SK-N-SH (cell line): ENCODE results near the gene ADD3. TPM values are rescaled to one million over a fixed set of nuclear protein-coding genes. Genes with fewer than 3 reads are reported as not detected.

Experiments used
- CTCF ChIA-PET: fragments of 300-600, 350-600 bp; formaldehyde crosslinking; extraction: SDS; loops from one replicate; lab custom pipeline; 2021; lab: Yijun Ruan, JAX
- POLR2A ChIA-PET: fragments of 350-600 bp; sonication (Branson Sonifier 250); formaldehyde crosslinking; extraction: SDS; loops from one replicate; lab custom pipeline; 2020; ENCODE audit warnings: antibody characterized with exemption, inconsistent platforms; lab: Yijun Ruan, JAX
- DNase-seq: peaks from one replicate; pipeline ENCODE4 v3.0.0; 2012
- H2AFZ ChIP-seq: fragments of 200-600 bp; sonication (generic); 2 replicates; pipeline ENCODE4 v1.8.1; 2016; ENCODE audit warnings: antibody characterized with exemption, mild to moderate bottlenecking, low read depth
- H3F3A ChIP-seq: fragments of 200-600 bp; sonication (generic); replicated peaks from 2 replicates; pipeline ENCODE3; 2016; ENCODE audit warnings: antibody characterized with exemption, mild to moderate bottlenecking; ENCODE audit not compliant: insufficient read depth
- H3K27ac ChIP-seq, 2 experiments: fragments of 200-500 bp in 1 of 2; fragments of 200-600 bp in 1 of 2; sonication (Bioruptor generic) in 1 of 2; sonication (generic), shearing (Covaris generic) in 1 of 2; 2 replicates each; pipeline versions ENCODE4 v1.5.1 to v1.6.1; 2014 to 2016; ENCODE audit warnings: low read depth in 2 of 2, inconsistent platforms in 1 of 2, low read length in 1 of 2, mild to moderate bottlenecking in 1 of 2, mixed read lengths in 1 of 2
- H3K27me3 ChIP-seq: fragments of 200-600 bp; sonication (generic), shearing (Covaris generic); 2 replicates; pipeline ENCODE4 v1.6.1; 2016; ENCODE audit warnings: mixed run types; ENCODE audit not compliant: insufficient read depth
- H3K36me3 ChIP-seq, 2 experiments: fragments of 200-500 bp in 1 of 2; fragments of 200-600 bp in 1 of 2; sonication (Bioruptor generic) in 1 of 2; sonication (generic) in 1 of 2; replicated peaks in 1 of 2; 2 replicates each; pipeline versions ENCODE3 to v1.5.1; 2014 to 2016; ENCODE audit warnings: low read length in 1 of 2, mild to moderate bottlenecking in 1 of 2; ENCODE audit not compliant: insufficient read depth in 2 of 2, control insufficient read depth in 1 of 2
- H3K4me1 ChIP-seq, 2 experiments: fragments of 200-500 bp in 1 of 2; fragments of 200-600 bp in 1 of 2; sonication (Bioruptor generic) in 1 of 2; sonication (generic), shearing (Covaris generic) in 1 of 2; 2 replicates each; pipeline versions ENCODE4 v1.5.1 to v1.6.1; 2014 to 2016; ENCODE audit warnings: low read depth in 1 of 2, low read length in 1 of 2, mixed run types in 1 of 2; ENCODE audit not compliant: insufficient read depth in 2 of 2, control insufficient read depth in 1 of 2
- H3K4me2 ChIP-seq: fragments of 200-600 bp; sonication (generic), shearing (Covaris generic); 2 replicates; pipeline ENCODE4 v1.6.1; 2017; ENCODE audit warnings: mixed run types
- H3K4me3 ChIP-seq, 2 experiments: fragments of 200-500 bp in 1 of 2; fragments of 200-600 bp in 1 of 2; sonication (Bioruptor generic) in 1 of 2; sonication (generic), shearing (Covaris generic) in 1 of 2; 2 replicates each; pipeline versions ENCODE4 v1.5.1 to v1.8.1; 2014 to 2016; ENCODE audit warnings: low read depth in 2 of 2, inconsistent platforms in 1 of 2, low read length in 1 of 2, mild to moderate bottlenecking in 1 of 2, mixed read lengths in 1 of 2, moderate library complexity in 1 of 2
- H3K79me2 ChIP-seq: fragments of 200-600 bp; sonication (generic); 2 replicates; pipeline ENCODE4 v1.8.1; 2017; ENCODE audit warnings: mild to moderate bottlenecking; ENCODE audit not compliant: insufficient read depth
- H3K9ac ChIP-seq: fragments of 200-600 bp; sonication (generic); 2 replicates; pipeline ENCODE4 v1.6.1; 2017; ENCODE audit warnings: mixed run types
- H3K9me2 ChIP-seq: fragments of 200-600 bp; sonication (generic); 2 replicates; pipeline ENCODE4 v1.6.1; 2017; ENCODE audit warnings: mixed run types
- H3K9me3 ChIP-seq: fragments of 200-600 bp; sonication (generic); 2 replicates; pipeline ENCODE4 v1.6.1; 2017; ENCODE audit warnings: mixed run types, mild to moderate bottlenecking, moderate library complexity
- H4K20me1 ChIP-seq: fragments of 200-600 bp; sonication (generic); 2 replicates; pipeline ENCODE4 v1.6.1; 2017; ENCODE audit warnings: mild to moderate bottlenecking, mixed run types; ENCODE audit not compliant: insufficient read depth
- CHD2 ChIP-seq: fragments of 150-350 bp; IDR thresholded peaks from 2 replicates; pipeline ENCODE4 v1.6.1; 2018; ENCODE audit warnings: low read length; ENCODE audit not compliant: partially characterized antibody
- ELF1 ChIP-seq: IDR thresholded peaks from 2 replicates; pipeline ENCODE4 v1.4.0; 2012
- EP300 ChIP-seq, 2 experiments: IDR thresholded peaks; 2 replicates each; pipeline versions ENCODE4 v1.4.0 to v1.6.1; 2012; ENCODE audit warnings: borderline replicate concordance in 1 of 2, low read depth in 1 of 2, low read length in 1 of 2
- FOXJ3 ChIP-seq: sonication (generic); formaldehyde crosslinking; IDR thresholded peaks from 2 replicates; pipeline ENCODE4 v1.5.1; 2020; ENCODE audit warnings: mild to moderate bottlenecking, missing genetic modification reagents
- JUND ChIP-seq: IDR thresholded peaks from 2 replicates; pipeline ENCODE4 v1.4.0; 2012
- MXI1 ChIP-seq: IDR thresholded peaks from 2 replicates; pipeline ENCODE4 v1.6.1; 2012; ENCODE audit warnings: mild to moderate bottlenecking, low read depth, low read length, improper control_type of control experiment
- NFIC ChIP-seq: IDR thresholded peaks from 2 replicates; pipeline ENCODE4 v1.4.0; 2012; ENCODE audit warnings: borderline replicate concordance
- RAD21 ChIP-seq: IDR thresholded peaks from 2 replicates; pipeline ENCODE4 v1.6.1; 2012; ENCODE audit warnings: mild to moderate bottlenecking, low read length
- RCOR1 ChIP-seq: fragments of 150-350 bp; IDR thresholded peaks from 2 replicates; pipeline ENCODE4 v1.6.1; 2017; ENCODE audit warnings: antibody characterized with exemption, low read length
- RXRA ChIP-seq: IDR thresholded peaks from 2 replicates; pipeline ENCODE4 v1.4.0; 2012; ENCODE audit warnings: low read depth, mild to moderate bottlenecking, borderline replicate concordance
- SIN3A ChIP-seq: IDR thresholded peaks from 2 replicates; pipeline ENCODE4 v1.6.1; 2012; ENCODE audit warnings: low read depth, mild to moderate bottlenecking, low read length, moderate library complexity, borderline replicate concordance
- TCF12 ChIP-seq: IDR thresholded peaks from 2 replicates; pipeline ENCODE4 v1.4.0; 2012
- WGBS: methylation state at CpG from one replicate; pipeline ENCODE4 v1.1.6; 2017; ENCODE audit warnings: low lambda C conversion rate; 5-methylcytosine and 5-hydroxymethylcytosine counted together
- polyA plus RNA-seq, 3 experiments: library from polyadenylated mRNA; depleted of rRNA; stranded (reverse); fragments of >200 nt; gene quantifications; 2 replicates each; pipeline ENCODE4 v1.2.3, GENCODE V29; 2012
- TF ChIP-seq, protein P1 (sequence below): fragments of 200-600 bp; sonication (generic); IDR thresholded peaks from 2 replicates; pipeline ENCODE4 v1.6.1; 2017; ENCODE audit warnings: antibody characterized with exemption, mild to moderate bottlenecking, moderate library complexity
- TF ChIP-seq, protein P2 (sequence below): fragments of 150-350 bp; IDR thresholded peaks from 2 replicates; pipeline ENCODE4 v1.6.1; 2017; ENCODE audit warnings: antibody characterized with exemption, low read length, low read depth, borderline replicate concordance
- TF ChIP-seq, protein P3 (sequence below): IDR thresholded peaks from 2 replicates; pipeline ENCODE4 v1.6.1; 2012; ENCODE audit warnings: mild to moderate bottlenecking, low read depth, low read length, moderate library complexity

ADD3 gene
- polyA plus RNA-seq, 1 of the 3 experiments (the other 2 are of a cell fraction), result 27.6 TPM

DNA sequence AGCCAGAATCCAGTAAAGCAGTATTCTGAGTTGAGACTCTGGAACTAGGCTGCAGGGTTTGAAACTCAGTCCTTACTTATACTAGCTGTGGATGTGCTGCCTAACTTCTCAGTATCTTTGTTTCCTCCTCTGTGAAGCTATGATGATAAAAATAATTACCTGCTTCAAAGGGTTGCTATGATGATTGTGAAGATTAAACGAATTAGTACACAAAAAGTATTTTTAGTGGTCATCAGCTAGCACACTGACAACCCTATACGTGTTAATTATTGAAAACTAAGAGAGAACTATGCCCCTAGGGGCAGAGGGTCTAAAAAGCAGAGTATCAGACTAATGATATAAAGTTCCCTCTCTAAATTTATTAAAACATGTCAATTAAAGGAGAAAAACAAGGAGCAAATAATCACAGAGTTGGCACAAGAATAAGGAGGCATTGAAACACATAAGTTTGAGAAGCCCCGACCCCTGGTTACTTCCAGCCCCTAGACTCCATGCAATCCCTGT lies 34.4 kb upstream of the ADD3 start:
- no peaks in the 10 kb centered on the region for H3K27me3 ChIP-seq
- ChIA-PET CTCF (interaction anchor here (0.9 to 2.3 kb wide), 5 partner anchors 9 to 165 kb away, joined by 3 to 8 read pairs (median 5); no protein-coding TSS in a partner anchor), POLR2A (no interaction called here)
- no peak overlapping the region for H3K4me2 ChIP-seq
- H2AFZ ChIP-seq, result no peak overlapping the region
- DNase-seq, result no peak
- H3K79me2 ChIP-seq, result no peaks in the 10 kb centered on the region
- H4K20me1 ChIP-seq, result no peaks in the 10 kb centered on the region
- no peak overlapping the region for H3K4me3 ChIP-seq
- H3K4me1 ChIP-seq, result peaks cover 11 to 65% of the 10 kb centered on the region in 2 experiments
- no peaks in the 10 kb centered on the region for H3K9me3 ChIP-seq
- no peaks in the 10 kb centered on the region for H3K9me2 ChIP-seq
- 78% methylated on average over 3 of the region's 3 CpGs for WGBS
- peak overlapping the region in 1 of 2 experiments; percentile 81; a peak in 2 of 4 replicates for H3K27ac ChIP-seq
- TF ChIP-seq, protein P1, sequence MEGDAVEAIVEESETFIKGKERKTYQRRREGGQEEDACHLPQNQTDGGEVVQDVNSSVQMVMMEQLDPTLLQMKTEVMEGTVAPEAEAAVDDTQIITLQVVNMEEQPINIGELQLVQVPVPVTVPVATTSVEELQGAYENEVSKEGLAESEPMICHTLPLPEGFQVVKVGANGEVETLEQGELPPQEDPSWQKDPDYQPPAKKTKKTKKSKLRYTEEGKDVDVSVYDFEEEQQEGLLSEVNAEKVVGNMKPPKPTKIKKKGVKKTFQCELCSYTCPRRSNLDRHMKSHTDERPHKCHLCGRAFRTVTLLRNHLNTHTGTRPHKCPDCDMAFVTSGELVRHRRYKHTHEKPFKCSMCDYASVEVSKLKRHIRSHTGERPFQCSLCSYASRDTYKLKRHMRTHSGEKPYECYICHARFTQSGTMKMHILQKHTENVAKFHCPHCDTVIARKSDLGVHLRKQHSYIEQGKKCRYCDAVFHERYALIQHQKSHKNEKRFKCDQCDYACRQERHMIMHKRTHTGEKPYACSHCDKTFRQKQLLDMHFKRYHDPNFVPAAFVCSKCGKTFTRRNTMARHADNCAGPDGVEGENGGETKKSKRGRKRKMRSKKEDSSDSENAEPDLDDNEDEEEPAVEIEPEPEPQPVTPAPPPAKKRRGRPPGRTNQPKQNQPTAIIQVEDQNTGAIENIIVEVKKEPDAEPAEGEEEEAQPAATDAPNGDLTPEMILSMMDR, result peak; percentile 14
- no peak for TF ChIP-seq ELF1
- peaks cover 14% of the 10 kb centered on the region for H3F3A ChIP-seq
- no peak overlapping the region for H3K9ac ChIP-seq
- no peaks in the 10 kb centered on the region for H3K36me3 ChIP-seq

DNA sequence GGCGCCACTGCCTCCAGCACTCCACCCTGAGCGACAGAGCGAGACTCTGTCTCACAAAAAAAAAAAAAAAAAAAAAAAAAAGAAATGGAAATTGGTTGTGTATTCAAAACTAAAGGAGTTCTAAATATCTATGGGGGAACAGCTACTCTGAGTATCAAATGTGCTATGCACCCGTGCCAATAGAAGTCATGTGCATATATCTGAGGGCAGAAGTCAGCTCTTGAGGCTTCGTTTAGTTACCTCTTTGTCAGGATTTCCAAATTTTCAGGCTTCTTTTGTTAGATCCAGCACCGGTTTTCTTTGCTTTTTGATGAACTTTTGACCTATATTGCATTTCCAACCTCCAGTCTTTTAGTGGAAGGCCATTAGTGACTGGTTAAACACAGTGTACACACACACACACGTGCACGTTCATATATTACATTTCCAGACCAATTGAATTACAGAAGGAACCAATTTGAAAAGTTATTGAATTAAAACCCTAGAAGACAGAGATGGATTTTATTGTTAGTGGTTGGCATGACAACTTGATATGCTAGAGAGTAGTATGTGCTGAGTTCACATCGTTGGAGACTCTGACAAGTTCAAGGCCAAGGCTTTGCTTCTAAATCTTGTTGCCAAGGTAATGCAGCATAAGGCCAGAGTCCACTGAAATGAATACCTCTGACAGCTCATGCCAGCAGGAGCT lies 33.1 kb upstream of the ADD3 start:
- DNase-seq, result peak; percentile 54
- Histone ChIP-seq H2AFZ (0 out of 2 replicates have a peak overlapping the region, but pooled peaks have one; percentile 8), H3K27ac (peak overlapping the region; percentile 79 to 93), H4K20me1 (no peaks in the 10 kb centered on the region), H3K9me2 (no peaks in the 10 kb centered on the region), H3F3A (peaks cover 14% of the 10 kb centered on the region), H3K4me3 (no peak overlapping the region), H3K79me2 (no peaks in the 10 kb centered on the region), H3K27me3 (no peaks in the 10 kb centered on the region), H3K4me2 (0 out of 2 replicates have a peak overlapping the region, but pooled peaks have one; percentile 31), H3K9me3 (no peaks in the 10 kb centered on the region), H3K9ac (no peak overlapping the region), H3K36me3 (no peaks in the 10 kb centered on the region), H3K4me1 (peaks cover 11 to 55% of the 10 kb centered on the region in 2 experiments)
- POLR2A ChIA-PET, result interaction anchor here (1.2 kb wide), 1 partner anchor 32 kb away, joined by 4 read pairs; no protein-coding TSS in a partner anchor
- 46% methylated on average over 9 of the region's 9 CpGs for WGBS
- CTCF ChIA-PET, result interaction anchor here (1.0 to 2.3 kb wide), 6 partner anchors 13 to 172 kb away, joined by 3 to 8 read pairs (median 4); no protein-coding TSS in a partner anchor
- TF ChIP-seq MXI1, result peak; percentile 67
- no peak for TF ChIP-seq ELF1
- no peak for TF ChIP-seq JUND
- peak; percentile 86 for TF ChIP-seq FOXJ3 (CRISPR knock-in tag)
- TF ChIP-seq, protein P2, sequence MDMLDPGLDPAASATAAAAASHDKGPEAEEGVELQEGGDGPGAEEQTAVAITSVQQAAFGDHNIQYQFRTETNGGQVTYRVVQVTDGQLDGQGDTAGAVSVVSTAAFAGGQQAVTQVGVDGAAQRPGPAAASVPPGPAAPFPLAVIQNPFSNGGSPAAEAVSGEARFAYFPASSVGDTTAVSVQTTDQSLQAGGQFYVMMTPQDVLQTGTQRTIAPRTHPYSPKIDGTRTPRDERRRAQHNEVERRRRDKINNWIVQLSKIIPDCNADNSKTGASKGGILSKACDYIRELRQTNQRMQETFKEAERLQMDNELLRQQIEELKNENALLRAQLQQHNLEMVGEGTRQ, result no peak
- peak; percentile 54 for TF ChIP-seq TCF12
- peak; percentile 29; the same call in 1 of the 2 replicates for TF ChIP-seq RXRA
- TF ChIP-seq, protein P1, result no peak
- no peak for TF ChIP-seq SIN3A
- peak in 1 of 2 experiments; percentile 95; a peak in 2 of 4 replicates for TF ChIP-seq EP300 (IDR thresholded peaks at IDR 0.05; ENCODE audit: borderline replicate concordance in 1 of 2, low read depth in 1 of 2, low read length in 1 of 2)
- TF ChIP-seq, protein P3, sequence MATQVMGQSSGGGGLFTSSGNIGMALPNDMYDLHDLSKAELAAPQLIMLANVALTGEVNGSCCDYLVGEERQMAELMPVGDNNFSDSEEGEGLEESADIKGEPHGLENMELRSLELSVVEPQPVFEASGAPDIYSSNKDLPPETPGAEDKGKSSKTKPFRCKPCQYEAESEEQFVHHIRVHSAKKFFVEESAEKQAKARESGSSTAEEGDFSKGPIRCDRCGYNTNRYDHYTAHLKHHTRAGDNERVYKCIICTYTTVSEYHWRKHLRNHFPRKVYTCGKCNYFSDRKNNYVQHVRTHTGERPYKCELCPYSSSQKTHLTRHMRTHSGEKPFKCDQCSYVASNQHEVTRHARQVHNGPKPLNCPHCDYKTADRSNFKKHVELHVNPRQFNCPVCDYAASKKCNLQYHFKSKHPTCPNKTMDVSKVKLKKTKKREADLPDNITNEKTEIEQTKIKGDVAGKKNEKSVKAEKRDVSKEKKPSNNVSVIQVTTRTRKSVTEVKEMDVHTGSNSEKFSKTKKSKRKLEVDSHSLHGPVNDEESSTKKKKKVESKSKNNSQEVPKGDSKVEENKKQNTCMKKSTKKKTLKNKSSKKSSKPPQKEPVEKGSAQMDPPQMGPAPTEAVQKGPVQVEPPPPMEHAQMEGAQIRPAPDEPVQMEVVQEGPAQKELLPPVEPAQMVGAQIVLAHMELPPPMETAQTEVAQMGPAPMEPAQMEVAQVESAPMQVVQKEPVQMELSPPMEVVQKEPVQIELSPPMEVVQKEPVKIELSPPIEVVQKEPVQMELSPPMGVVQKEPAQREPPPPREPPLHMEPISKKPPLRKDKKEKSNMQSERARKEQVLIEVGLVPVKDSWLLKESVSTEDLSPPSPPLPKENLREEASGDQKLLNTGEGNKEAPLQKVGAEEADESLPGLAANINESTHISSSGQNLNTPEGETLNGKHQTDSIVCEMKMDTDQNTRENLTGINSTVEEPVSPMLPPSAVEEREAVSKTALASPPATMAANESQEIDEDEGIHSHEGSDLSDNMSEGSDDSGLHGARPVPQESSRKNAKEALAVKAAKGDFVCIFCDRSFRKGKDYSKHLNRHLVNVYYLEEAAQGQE, result no peak
- peak; percentile 50 for TF ChIP-seq CHD2
- TF ChIP-seq NFIC, result no peak
- peak; percentile 83 for TF ChIP-seq RCOR1
- TF ChIP-seq RAD21, result no peak; the same call in 1 of the 2 replicates
